PFSK-1 (cell line): ENCODE data around the gene MNX1.

Source experiments
- FOXP2 ChIP-seq: optimal IDR thresholded peaks from 2 replicates; pipeline ENCODE3; 2011; ENCODE audit warnings: borderline replicate concordance, control low read depth, inconsistent platforms; ENCODE audit not compliant: insufficient read depth; ENCODE audit errors: extremely low read length, extremely low read depth
- POLR2AphosphoS5 ChIP-seq: IDR thresholded peaks from 2 replicates; pipeline ENCODE4 v1.6.1; 2012; ENCODE audit warnings: low read depth, mild to moderate bottlenecking, control low read depth, low read length, moderate library complexity
- SIN3A ChIP-seq: IDR thresholded peaks from 2 replicates; pipeline ENCODE4 v1.6.1; 2012; ENCODE audit warnings: mild to moderate bottlenecking, low read length, moderate library complexity, borderline replicate concordance; ENCODE audit not compliant: insufficient read depth
- TAF1 ChIP-seq: IDR thresholded peaks from 2 replicates; pipeline ENCODE4 v1.6.1; 2012; ENCODE audit warnings: low read length, control low read depth, borderline replicate concordance; ENCODE audit not compliant: insufficient read depth
- TF ChIP-seq, protein P1 (sequence below), 2 experiments: IDR thresholded peaks; 2 replicates each; pipeline versions ENCODE4 v1.6.1 to v1.8.0; 2011 to 2012; ENCODE audit warnings: low read depth in 2 of 2, low read length in 2 of 2, control low read depth in 1 of 2, inconsistent platforms in 1 of 2, mild to moderate bottlenecking in 1 of 2, moderate library complexity in 1 of 2; ENCODE audit not compliant: insufficient read depth in 1 of 2

Gene MNX1

DNA sequence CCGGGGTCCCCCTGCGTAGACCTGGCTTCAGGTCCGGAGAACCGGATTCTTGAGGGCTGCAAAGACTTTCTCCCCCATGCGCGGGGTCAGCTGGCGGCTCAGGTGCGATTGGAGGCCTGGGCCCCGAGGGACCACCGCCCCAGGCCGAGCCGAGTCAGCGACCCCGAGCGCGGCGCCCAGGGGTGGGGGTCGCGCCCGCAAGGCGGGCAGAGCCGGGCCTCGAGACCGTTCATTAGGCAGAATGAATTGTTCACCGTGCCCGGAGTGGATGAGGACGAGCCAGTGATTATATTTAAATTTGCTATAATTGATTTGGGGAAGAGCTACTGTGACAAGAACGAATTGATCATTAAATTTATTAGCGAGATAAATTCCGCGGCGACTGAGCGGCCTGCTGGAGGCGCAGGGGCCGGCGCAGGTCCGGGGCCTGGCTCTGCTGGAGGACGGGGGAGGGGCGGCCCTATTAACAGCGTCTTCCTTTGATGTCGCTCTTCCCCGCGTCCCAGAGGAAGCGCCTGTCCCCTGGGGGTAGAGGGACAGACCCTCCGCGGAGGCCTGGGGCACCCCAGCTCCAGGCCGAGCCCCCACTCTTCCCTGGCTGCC is 7.5 kb downstream of the MNX1 start:
- no peak for TF ChIP-seq POLR2AphosphoS5
- TF ChIP-seq, protein P1, sequence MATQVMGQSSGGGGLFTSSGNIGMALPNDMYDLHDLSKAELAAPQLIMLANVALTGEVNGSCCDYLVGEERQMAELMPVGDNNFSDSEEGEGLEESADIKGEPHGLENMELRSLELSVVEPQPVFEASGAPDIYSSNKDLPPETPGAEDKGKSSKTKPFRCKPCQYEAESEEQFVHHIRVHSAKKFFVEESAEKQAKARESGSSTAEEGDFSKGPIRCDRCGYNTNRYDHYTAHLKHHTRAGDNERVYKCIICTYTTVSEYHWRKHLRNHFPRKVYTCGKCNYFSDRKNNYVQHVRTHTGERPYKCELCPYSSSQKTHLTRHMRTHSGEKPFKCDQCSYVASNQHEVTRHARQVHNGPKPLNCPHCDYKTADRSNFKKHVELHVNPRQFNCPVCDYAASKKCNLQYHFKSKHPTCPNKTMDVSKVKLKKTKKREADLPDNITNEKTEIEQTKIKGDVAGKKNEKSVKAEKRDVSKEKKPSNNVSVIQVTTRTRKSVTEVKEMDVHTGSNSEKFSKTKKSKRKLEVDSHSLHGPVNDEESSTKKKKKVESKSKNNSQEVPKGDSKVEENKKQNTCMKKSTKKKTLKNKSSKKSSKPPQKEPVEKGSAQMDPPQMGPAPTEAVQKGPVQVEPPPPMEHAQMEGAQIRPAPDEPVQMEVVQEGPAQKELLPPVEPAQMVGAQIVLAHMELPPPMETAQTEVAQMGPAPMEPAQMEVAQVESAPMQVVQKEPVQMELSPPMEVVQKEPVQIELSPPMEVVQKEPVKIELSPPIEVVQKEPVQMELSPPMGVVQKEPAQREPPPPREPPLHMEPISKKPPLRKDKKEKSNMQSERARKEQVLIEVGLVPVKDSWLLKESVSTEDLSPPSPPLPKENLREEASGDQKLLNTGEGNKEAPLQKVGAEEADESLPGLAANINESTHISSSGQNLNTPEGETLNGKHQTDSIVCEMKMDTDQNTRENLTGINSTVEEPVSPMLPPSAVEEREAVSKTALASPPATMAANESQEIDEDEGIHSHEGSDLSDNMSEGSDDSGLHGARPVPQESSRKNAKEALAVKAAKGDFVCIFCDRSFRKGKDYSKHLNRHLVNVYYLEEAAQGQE (IDR thresholded peaks at IDR 0.05; ENCODE audit: insufficient read depth in 1 of 2, low read depth in 2 of 2, low read length in 2 of 2) = no peak
- TF ChIP-seq TAF1 = no peak
- no peak for TF ChIP-seq FOXP2
- no peak for TF ChIP-seq SIN3A

DNA sequence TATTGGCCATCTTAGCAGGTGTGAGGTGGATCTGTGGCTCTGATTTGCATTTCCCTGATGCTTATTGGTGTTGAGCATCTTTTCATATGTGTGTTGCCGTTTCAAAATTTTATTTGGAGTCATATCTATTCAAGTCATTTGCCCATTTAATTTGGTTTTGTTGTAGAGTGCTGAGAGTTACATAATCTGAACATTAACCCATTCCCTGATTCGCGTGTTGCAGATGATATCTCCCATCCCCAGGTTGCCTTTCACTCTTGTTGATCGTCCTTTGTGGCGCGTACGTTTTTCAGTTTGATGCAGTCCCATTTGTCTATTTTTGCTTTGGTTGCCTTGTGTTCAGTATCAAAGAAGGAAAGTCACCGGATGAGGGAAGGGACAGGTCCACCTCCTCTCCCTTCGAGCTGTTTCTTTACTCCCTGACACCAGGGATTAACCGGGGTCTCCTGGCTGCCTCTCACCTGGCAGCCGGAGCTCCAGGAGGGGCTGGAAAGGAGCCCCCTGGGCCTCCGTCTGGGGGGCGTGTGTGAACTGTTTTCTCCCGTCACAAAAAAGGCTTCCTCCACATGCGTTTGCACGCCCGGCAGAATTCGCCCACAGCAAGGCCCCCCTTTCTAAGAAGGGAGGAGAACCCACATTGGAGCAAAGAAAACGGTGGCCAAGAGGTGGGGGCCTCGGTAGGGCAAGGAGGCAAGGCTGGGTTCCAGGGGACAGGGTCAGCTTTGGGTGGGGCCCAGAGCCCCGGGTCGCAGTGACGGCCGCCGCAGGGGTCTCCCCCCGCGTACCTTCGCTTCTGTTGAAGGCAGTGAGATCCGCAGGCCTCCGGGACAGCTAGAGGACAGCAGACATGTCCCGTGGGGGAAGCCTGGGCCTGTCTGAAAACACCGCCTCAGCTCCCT is 8.3 kb downstream of the MNX1 start:
- no peak for TF ChIP-seq TAF1

DNA sequence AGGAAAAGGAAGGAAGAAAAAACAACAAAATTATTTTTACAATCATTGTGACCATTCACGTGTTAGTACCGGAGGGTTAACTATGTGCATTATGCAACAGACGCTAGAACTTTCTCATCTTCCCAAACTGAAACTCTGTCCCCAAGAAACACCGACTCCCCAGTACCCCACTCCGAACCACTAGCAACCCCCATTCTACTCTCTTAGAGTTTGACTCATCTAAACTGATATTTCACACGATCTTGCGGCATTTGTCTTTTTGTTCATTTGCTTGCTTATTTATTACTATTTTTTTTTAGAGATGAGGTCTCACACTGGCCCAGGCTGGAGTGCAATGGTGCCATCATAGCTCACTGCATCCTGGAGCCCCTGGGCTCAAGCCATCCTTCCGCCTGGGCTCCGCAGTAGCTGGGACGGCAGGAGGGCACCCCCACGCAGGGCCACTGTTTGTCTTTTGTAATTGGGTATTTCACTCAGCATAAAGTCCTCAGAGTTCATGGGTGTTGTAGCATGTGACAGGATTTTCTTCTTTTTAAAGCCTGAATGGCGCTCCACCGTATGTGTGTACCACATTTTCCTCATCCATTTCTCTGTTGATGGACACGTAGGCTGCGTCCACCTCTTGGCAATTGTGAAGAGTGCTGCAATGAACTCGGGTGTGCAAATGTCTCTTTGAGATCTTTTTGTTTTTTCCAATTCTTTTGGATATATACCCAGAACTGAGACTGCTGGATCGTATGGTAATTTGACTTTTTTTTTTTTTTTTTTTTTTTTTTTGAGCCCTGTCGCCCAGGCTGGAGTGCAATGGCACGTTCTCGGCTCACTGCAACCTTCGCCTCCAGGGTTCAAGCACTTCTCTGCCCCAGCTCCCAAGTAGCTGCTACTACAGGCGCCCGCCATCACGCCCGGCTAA is 9.5 kb downstream of the MNX1 start:
- TF ChIP-seq POLR2AphosphoS5 (no peak), TAF1 (no peak), SIN3A (no peak), FOXP2 (no peak)
- TF ChIP-seq, protein P1 (IDR thresholded peaks at IDR 0.05; ENCODE audit: insufficient read depth in 1 of 2, low read depth in 2 of 2, low read length in 2 of 2) = no peak

DNA sequence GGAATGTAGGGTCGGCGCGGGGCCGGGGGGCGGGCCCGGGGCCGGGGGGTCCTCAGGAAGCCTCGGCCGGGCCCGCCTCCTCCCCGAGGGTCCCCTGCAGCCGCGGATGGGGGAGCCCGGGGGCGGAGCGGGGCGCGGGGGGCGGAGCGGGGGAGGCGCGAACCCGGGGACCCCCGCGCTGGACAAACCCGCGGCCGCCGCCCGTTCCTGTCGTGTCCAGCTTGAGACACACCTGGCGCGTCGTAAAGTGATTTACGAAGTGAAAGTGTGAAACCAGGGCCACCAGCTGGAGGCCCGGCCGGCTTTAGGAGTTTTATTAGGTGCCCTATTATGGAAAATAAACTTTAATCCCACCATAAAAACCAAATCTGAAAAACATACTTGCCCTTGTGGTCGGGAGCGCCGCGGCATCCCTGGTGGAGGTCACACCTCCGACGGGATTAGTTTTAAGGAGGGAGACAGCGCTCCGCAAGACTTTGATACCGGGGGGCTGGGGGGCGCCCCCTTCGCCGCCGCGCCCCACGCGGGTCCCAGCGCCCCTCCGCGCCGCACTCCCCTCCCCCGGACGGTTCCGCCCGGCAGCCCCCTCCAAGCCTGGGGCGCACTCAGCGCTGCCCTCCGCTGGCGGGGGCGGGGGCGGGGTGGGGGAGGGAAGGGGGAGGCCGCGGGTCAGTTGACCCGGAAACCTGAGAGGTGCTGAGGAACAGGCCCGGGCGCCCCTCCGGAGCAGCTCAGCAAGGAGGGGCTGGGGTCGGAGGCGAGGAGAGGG is 10.3 kb downstream of the MNX1 start:
- TF ChIP-seq, protein P1 (IDR thresholded peaks at IDR 0.05; ENCODE audit: insufficient read depth in 1 of 2, low read depth in 2 of 2, low read length in 2 of 2) = no peak
- TF ChIP-seq FOXP2 = no peak
- no peak for TF ChIP-seq POLR2AphosphoS5
- TF ChIP-seq SIN3A = no peak
- TF ChIP-seq TAF1 = no peak
